Measurements from ENCODE around the gene TRABD. TPM values are rescaled to one million over a fixed set of nuclear protein-coding genes. Genes with fewer than 3 reads are reported as not detected.
A peak's percentile ranks its signal among the peaks of the same experiment; 100 is the strongest.

The TRABD gene
- total RNA-seq, 4 donors from 2014 or later: 35.7 to 78.2 (median 39.1) TPM

DNA sequence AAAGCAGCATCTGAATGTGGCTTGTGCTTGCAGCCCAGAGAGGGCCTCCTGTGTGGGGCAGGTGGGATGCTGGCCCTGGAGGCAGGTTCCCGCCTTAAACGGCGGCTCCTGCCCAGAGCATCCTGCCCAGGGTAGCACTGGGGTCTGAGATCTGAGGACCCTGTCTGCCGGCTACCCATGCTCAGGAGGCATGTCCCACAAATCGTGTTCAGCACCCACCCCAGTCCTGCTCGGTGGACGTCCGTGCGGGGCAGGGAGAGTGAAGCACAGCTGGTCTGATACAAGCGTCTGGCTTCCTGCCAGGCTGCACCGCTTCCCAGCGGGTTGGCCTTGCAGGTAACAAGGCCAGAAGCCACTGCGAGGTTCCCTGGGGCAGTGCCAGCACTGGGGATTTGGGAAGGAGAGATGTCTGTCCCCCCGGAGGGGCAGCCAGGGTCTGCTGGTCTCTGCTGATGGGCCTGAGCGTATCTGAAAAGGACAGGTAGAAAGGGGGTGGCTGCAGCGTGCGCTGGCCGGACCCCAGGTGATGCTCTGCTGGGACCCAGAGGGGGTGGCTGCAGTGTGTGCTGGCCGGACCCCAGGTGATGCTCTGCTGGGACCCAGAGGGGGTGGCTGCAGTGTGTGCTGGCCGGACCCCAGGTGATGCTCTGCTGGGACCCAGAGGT is 3.6 kb downstream of the TRABD start:
- Histone ChIP-seq H3K27me3 (no peaks in the 10 kb centered on the region), H3K9me3 (no peaks in the 10 kb centered on the region), H3K4me3 (no peak overlapping the region), H3K27ac (peak overlapping the region; percentile 84), H3K4me1 (peaks cover 72% of the 10 kb centered on the region), H3K36me3 (peaks cover 9% of the 10 kb centered on the region)
- TF ChIP-seq CTCF (IDR thresholded peaks at IDR 0.05): no peak
- no peak for TF ChIP-seq POLR2AphosphoS5 (IDR thresholded peaks at IDR 0.05)
- TF ChIP-seq EP300 (IDR thresholded peaks at IDR 0.05): no peak
- TF ChIP-seq POLR2A (IDR thresholded peaks at IDR 0.05): no peak
- DNase-seq (ENCODE audit: low spot score in 2 of 2): no peak
- WGBS: 84% methylated on average over 10 of the region's 20 CpGs

- H3K27me3 ChIP-seq: no peaks in the 10 kb centered on the region
- 18% methylated on average over 2 of the region's 4 CpGs for WGBS
- peak overlapping the region; percentile 49 for H3K4me3 ChIP-seq
- no peak for DNase-seq (ENCODE audit: low spot score in 2 of 2)
- peak overlapping the region; percentile 84 for H3K27ac ChIP-seq
- peaks cover 14% of the 10 kb centered on the region for H3K36me3 ChIP-seq
- H3K9me3 ChIP-seq: no peaks in the 10 kb centered on the region
- TF ChIP-seq POLR2A (IDR thresholded peaks at IDR 0.05) (no peak), CTCF (IDR thresholded peaks at IDR 0.05) (no peak), POLR2AphosphoS5 (IDR thresholded peaks at IDR 0.05) (no peak), EP300 (IDR thresholded peaks at IDR 0.05) (no peak)
- H3K4me1 ChIP-seq: peaks cover 67% of the 10 kb centered on the region
Observed at GRCh38 chr22:50189849-50190181, 4.1 kb downstream of the TRABD start.

DNA sequence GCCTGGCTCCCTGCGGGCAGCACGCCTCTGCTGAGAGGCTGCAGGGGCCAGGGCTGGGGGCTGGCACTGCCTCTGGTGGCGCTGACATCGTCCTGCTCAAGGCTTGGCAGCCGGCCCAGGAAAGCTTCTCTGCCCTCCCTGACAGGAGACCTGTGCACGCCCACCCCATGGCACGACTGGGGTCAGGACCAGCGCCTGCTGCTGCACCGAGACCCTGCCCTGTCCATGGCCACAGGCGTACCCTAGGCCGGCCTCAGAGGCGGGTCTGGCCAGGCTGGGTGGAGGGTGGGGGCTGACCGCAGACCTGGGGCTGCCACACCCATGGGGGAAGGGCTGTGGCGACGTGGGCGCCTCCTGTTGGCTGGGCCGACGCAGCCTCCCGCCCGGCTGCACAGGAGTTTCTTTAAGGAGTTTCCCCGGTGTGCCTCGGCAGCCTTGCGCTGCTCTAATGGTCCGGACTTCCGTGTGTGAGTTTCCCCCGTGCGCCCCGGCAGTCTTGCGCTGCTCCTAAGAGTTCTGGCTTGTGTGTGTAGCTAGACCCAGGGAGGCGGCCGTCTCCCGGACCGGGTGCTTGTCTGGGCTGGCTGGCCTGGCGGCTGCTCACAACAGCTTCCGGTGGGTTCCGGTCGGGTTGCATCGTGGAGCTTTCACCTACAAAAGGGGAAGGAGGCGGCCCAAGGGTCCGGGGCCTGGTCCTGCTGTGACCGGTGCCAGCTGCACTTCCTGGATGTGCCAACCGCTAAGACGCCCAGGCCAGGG is 4.6 kb downstream of the TRABD start:
- Histone ChIP-seq H3K4me3 (peak overlapping the region; percentile 49), H3K4me1 (peaks cover 61% of the 10 kb centered on the region), H3K9me3 (no peaks in the 10 kb centered on the region), H3K27ac (peak overlapping the region; percentile 84), H3K27me3 (no peaks in the 10 kb centered on the region), H3K36me3 (peaks cover 18% of the 10 kb centered on the region)
- TF ChIP-seq EP300 (IDR thresholded peaks at IDR 0.05) (no peak), POLR2AphosphoS5 (IDR thresholded peaks at IDR 0.05) (no peak), POLR2A (IDR thresholded peaks at IDR 0.05) (no peak), CTCF (IDR thresholded peaks at IDR 0.05) (peak in 1 of 2 donors; percentile 26)
- DNase-seq (ENCODE audit: low spot score in 2 of 2): peak; percentile 88 to 91
- 5% methylated on average over 23 of the region's 43 CpGs for WGBS

- TF ChIP-seq POLR2A (IDR thresholded peaks at IDR 0.05) (no peak), POLR2AphosphoS5 (IDR thresholded peaks at IDR 0.05) (no peak), EP300 (IDR thresholded peaks at IDR 0.05) (no peak), CTCF (IDR thresholded peaks at IDR 0.05) (no peak)
- Histone ChIP-seq H3K4me3 (peak overlapping the region; percentile 49), H3K4me1 (peaks cover 59% of the 10 kb centered on the region), H3K9me3 (no peaks in the 10 kb centered on the region), H3K36me3 (peaks cover 19% of the 10 kb centered on the region), H3K27me3 (no peaks in the 10 kb centered on the region), H3K27ac (peak overlapping the region; percentile 84)
- DNase-seq (ENCODE audit: low spot score in 2 of 2): no peak
- WGBS: 51% methylated on average over 17 of the region's 18 CpGs
Observed at GRCh38 chr22:50190941-50191741, 5.4 kb downstream of the TRABD start.
